CD8-positive, alpha-beta memory T cell (primary cell): Measurements from ENCODE around the gene SYT9. TPM values are rescaled to one million over a fixed set of nuclear protein-coding genes. Genes with fewer than 3 reads are reported as not detected.

Experiments
- CTCF ChIA-PET: fragments of 350-600 bp; sonication (Branson Sonifier 250); formaldehyde crosslinking; loops from one replicate; lab custom pipeline; 2021; ENCODE audit warnings: antibody characterized with exemption; lab: Charles Lee
- POLR2A ChIA-PET: fragments of 350-600 bp; sonication (Branson Sonifier 250); formaldehyde crosslinking; loops from one replicate; lab custom pipeline; 2021; ENCODE audit warnings: antibody characterized with exemption; lab: Charles Lee
- DNase-seq, 5 donors: peaks; one replicate each; pipeline versions ENCODE4 v3.0.0 to v3.0.0-alpha.2; 2020 to 2022; ENCODE audit warnings: mixed read lengths in 1 of 5
- H3K27ac ChIP-seq: one replicate; pipeline ENCODE4 v1.7.0; 2013; ENCODE audit warnings: low read depth, mild to moderate bottlenecking, low read length, moderate library complexity
- H3K27me3 ChIP-seq: 2 replicates; pipeline ENCODE4 v1.7.0; 2013; ENCODE audit warnings: low read length, mild to moderate bottlenecking; ENCODE audit not compliant: insufficient read depth, poor library complexity, severe bottlenecking
- H3K36me3 ChIP-seq: 2 replicates; pipeline ENCODE4 v1.7.0; 2013; ENCODE audit warnings: mild to moderate bottlenecking, low read length, moderate library complexity; ENCODE audit not compliant: insufficient read depth
- H3K4me1 ChIP-seq: 2 replicates; pipeline ENCODE4 v1.7.0; 2013; ENCODE audit warnings: mild to moderate bottlenecking, low read length, moderate library complexity; ENCODE audit not compliant: insufficient read depth
- H3K4me3 ChIP-seq: 2 replicates; pipeline ENCODE4 v1.7.0; 2013; ENCODE audit warnings: mild to moderate bottlenecking, low read length
- H3K9me3 ChIP-seq: 2 replicates; pipeline ENCODE4 v1.7.0; 2013; ENCODE audit warnings: mild to moderate bottlenecking, low read length
- H3K27ac Mint-ChIP-seq, 8 donors: one replicate each; pipeline ENCODE4 v1.8.0; 2020 to 2021; ENCODE audit warnings: mixed read lengths in 8 of 8, mild to moderate bottlenecking in 6 of 8, inconsistent platforms in 3 of 8, moderate library complexity in 3 of 8
- H3K27me3 Mint-ChIP-seq, 2 donors: one replicate each; pipeline ENCODE4 v1.8.0; 2020 to 2021; ENCODE audit warnings: mixed read lengths in 2 of 2, mild to moderate bottlenecking in 1 of 2, moderate library complexity in 1 of 2
- H3K36me3 Mint-ChIP-seq, 3 donors: one replicate each; pipeline ENCODE4 v1.8.0; 2020 to 2021; ENCODE audit warnings: mixed read lengths in 3 of 3, inconsistent platforms in 1 of 3, mild to moderate bottlenecking in 1 of 3
- H3K4me1 Mint-ChIP-seq, 3 donors: one replicate each; pipeline ENCODE4 v1.8.0; 2020 to 2021; ENCODE audit warnings: mixed read lengths in 3 of 3, inconsistent platforms in 1 of 3, mild to moderate bottlenecking in 1 of 3
- H3K4me3 Mint-ChIP-seq, 7 donors: one replicate each; pipeline ENCODE4 v1.8.0; 2020 to 2021; ENCODE audit warnings: mixed read lengths in 7 of 7, mild to moderate bottlenecking in 6 of 7, moderate library complexity in 4 of 7, inconsistent platforms in 2 of 7
- H3K9me3 Mint-ChIP-seq, 5 donors: one replicate each; pipeline ENCODE4 v1.8.0; 2020 to 2022; ENCODE audit warnings: mixed read lengths in 5 of 5, mild to moderate bottlenecking in 3 of 5, moderate library complexity in 2 of 5, inconsistent platforms in 1 of 5
- polyA plus RNA-seq: library from polyadenylated mRNA; unstranded; fragments of 300-500 nt; fragmentation: Illumina TruSeq; gene quantifications from one replicate; pipeline ENCODE4 v1.2.3, GENCODE V29; 2021
- total RNA-seq, 2 experiments: library from RNA; stranded (reverse); gene quantifications; one replicate each; pipeline ENCODE4 v1.2.3, GENCODE V29; 2021

The SYT9 gene
- total and polyA plus RNA-seq, 3 experiments from 2014 or later = not detected

DNA sequence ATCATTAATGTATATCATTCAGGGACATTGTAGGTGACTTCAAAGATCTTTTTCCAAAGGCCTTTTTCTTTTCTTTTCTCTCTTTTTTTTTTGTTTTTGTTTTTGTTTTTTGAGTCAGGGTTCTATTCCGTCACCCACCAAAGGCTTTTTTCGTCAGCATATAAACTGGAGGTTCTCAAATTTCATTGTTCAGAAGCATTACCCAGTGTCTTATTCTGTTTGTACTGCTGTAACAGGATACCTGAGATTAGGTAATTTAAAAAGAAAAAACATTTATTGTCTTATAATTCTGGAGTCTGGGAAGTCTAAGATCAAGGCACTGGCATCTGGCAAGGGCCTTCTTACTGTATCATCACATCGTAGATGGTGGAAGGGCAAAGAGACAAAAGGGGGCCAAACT is 6.4 kb upstream of the SYT9 start:
- no peaks in the 10 kb centered on the region for H3K4me1 Mint-ChIP-seq
- no peak overlapping the region for H3K27ac Mint-ChIP-seq
- DNase-seq = no peak
- no peak overlapping the region for H3K27ac ChIP-seq
- no peaks in the 10 kb centered on the region for H3K9me3 ChIP-seq
- CTCF ChIA-PET = no interaction called here
- H3K27me3 ChIP-seq = no peaks in the 10 kb centered on the region
- peaks cover 0 to 3% (median 0%) of the 10 kb centered on the region in 5 donors for H3K9me3 Mint-ChIP-seq
- no peaks in the 10 kb centered on the region for H3K36me3 ChIP-seq
- POLR2A ChIA-PET = no interaction called here
- H3K27me3 Mint-ChIP-seq = peaks cover 4 to 16% of the 10 kb centered on the region in 2 donors
- H3K4me3 Mint-ChIP-seq = no peak overlapping the region
- no peaks in the 10 kb centered on the region for H3K4me1 ChIP-seq
- no peak overlapping the region for H3K4me3 ChIP-seq
- H3K36me3 Mint-ChIP-seq = no peaks in the 10 kb centered on the region

- peaks cover 4 to 21% of the 10 kb centered on the region in 2 donors for H3K27me3 Mint-ChIP-seq
- H3K4me1 ChIP-seq = no peaks in the 10 kb centered on the region
- no peaks in the 10 kb centered on the region for H3K36me3 ChIP-seq
- peaks cover 0 to 3% (median 2%) of the 10 kb centered on the region in 5 donors for H3K9me3 Mint-ChIP-seq
- no peaks in the 10 kb centered on the region for H3K9me3 ChIP-seq
- ChIA-PET CTCF (no interaction called here), POLR2A (no interaction called here)
- H3K4me1 Mint-ChIP-seq = peaks cover 0 to 2% (median 0%) of the 10 kb centered on the region in 3 donors
- H3K27ac Mint-ChIP-seq = peak overlapping the region in 1 of 8 donors; percentile 16
- no peaks in the 10 kb centered on the region for H3K36me3 Mint-ChIP-seq
- no peak overlapping the region for H3K4me3 ChIP-seq
- H3K27me3 ChIP-seq = no peaks in the 10 kb centered on the region
- no peak overlapping the region for H3K27ac ChIP-seq
- DNase-seq = no peak
- H3K4me3 Mint-ChIP-seq = no peak overlapping the region
These were observed 5.5 kb upstream of the SYT9 start for GRCh38 chr11:7246179-7246578.

GRCh38 chr11:7250166-7250565 is 1.5 kb upstream of the SYT9 start:
- H3K4me3 ChIP-seq = no peak overlapping the region
- peaks cover 3% of the 10 kb centered on the region for H3K27me3 ChIP-seq
- no peaks in the 10 kb centered on the region for H3K9me3 ChIP-seq
- H3K27ac Mint-ChIP-seq = no peak overlapping the region
- DNase-seq = no peak
- ChIA-PET POLR2A (no interaction called here), CTCF (interaction anchor here (0.6 kb wide), 1 partner anchor 1208 kb away, joined by 4 read pairs; no protein-coding TSS in a partner anchor)
- H3K9me3 Mint-ChIP-seq = peaks cover 0 to 3% (median 2%) of the 10 kb centered on the region in 5 donors
- no peak overlapping the region for H3K27ac ChIP-seq
- H3K4me1 Mint-ChIP-seq = peaks cover 0 to 3% (median 3%) of the 10 kb centered on the region in 3 donors
- no peaks in the 10 kb centered on the region for H3K36me3 Mint-ChIP-seq
- H3K4me3 Mint-ChIP-seq = no peak overlapping the region
- no peaks in the 10 kb centered on the region for H3K36me3 ChIP-seq
- H3K27me3 Mint-ChIP-seq = peaks cover 14 to 43% of the 10 kb centered on the region in 2 donors
- H3K4me1 ChIP-seq = no peaks in the 10 kb centered on the region

DNA sequence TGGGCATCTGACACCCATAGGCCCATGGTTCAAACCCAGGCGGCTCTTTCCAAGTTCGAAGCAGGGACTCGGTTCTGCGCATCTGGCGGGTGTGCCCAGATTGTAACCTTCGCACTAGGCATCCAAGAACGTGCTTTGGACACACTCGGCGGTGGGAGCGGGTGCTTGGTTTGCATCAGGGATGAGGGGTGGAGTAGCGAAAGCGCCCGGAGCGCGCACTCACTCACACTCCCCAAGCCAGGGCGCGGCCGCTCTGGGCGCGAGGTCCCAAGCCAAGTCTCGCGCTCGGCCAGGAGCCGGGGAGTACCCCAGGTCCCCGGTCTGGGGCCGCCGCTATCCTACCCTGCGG is 243 bp upstream of the SYT9 start:
- peaks cover 16 to 51% of the 10 kb centered on the region in 2 donors for H3K27me3 Mint-ChIP-seq
- peaks cover 0 to 3% (median 3%) of the 10 kb centered on the region in 3 donors for H3K4me1 Mint-ChIP-seq
- DNase-seq = no peak
- Histone ChIP-seq H3K27ac (no peak overlapping the region), H3K4me3 (no peak overlapping the region), H3K27me3 (peaks cover 3% of the 10 kb centered on the region), H3K4me1 (no peaks in the 10 kb centered on the region), H3K9me3 (no peaks in the 10 kb centered on the region), H3K36me3 (no peaks in the 10 kb centered on the region)
- ChIA-PET POLR2A (no interaction called here), CTCF (no interaction called here)
- no peak overlapping the region for H3K4me3 Mint-ChIP-seq
- peaks cover 0 to 2% (median 0%) of the 10 kb centered on the region in 3 donors for H3K36me3 Mint-ChIP-seq
- peaks cover 0 to 3% (median 2%) of the 10 kb centered on the region in 5 donors for H3K9me3 Mint-ChIP-seq
- H3K27ac Mint-ChIP-seq = no peak overlapping the region

GRCh38 chr11:7252683-7253213 is 1.0 kb downstream of the SYT9 start:
- H3K9me3 ChIP-seq = no peaks in the 10 kb centered on the region
- Mint-ChIP-seq H3K27ac (no peak overlapping the region), H3K4me3 (no peak overlapping the region), H3K36me3 (peaks cover 0 to 2% (median 0%) of the 10 kb centered on the region in 3 donors), H3K9me3 (peaks cover 0 to 3% (median 2%) of the 10 kb centered on the region in 5 donors), H3K27me3 (peaks cover 19 to 55% of the 10 kb centered on the region in 2 donors), H3K4me1 (peaks cover 0 to 3% (median 3%) of the 10 kb centered on the region in 3 donors)
- ChIA-PET POLR2A (no interaction called here), CTCF (no interaction called here)
- no peaks in the 10 kb centered on the region for H3K4me1 ChIP-seq
- DNase-seq = peak in 1 of 5 donors; percentile 35
- H3K36me3 ChIP-seq = no peaks in the 10 kb centered on the region
- H3K4me3 ChIP-seq = no peak overlapping the region
- peaks cover 3% of the 10 kb centered on the region for H3K27me3 ChIP-seq
- no peak overlapping the region for H3K27ac ChIP-seq

DNA sequence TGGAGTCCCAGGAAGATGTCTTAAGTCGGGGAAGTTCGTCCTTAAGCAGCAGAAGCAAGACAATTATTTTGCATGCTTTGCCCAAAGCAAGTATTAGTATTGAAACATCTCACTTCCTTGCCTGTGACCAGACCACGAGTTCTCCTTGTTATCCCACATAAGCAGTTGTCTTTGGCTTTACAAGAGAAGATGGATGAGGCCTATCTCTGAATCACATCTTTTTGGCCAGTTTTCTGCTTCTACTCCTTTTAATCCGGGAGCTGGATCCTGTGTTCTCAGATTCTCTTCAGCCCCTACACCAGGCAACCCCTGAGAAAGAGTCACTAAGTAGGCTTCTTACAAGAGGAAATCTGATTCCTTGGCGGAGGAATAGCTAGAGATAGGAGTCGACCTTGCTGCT is 2.1 kb downstream of the SYT9 start:
- Mint-ChIP-seq H3K4me1 (peaks cover 0 to 3% (median 3%) of the 10 kb centered on the region in 3 donors), H3K4me3 (no peak overlapping the region), H3K27ac (no peak overlapping the region), H3K27me3 (peaks cover 19 to 56% of the 10 kb centered on the region in 2 donors), H3K9me3 (peaks cover 0 to 3% (median 0%) of the 10 kb centered on the region in 5 donors), H3K36me3 (peaks cover 0 to 2% (median 0%) of the 10 kb centered on the region in 3 donors)
- Histone ChIP-seq H3K27me3 (peaks cover 3% of the 10 kb centered on the region), H3K9me3 (no peaks in the 10 kb centered on the region), H3K4me1 (no peaks in the 10 kb centered on the region), H3K36me3 (no peaks in the 10 kb centered on the region), H3K27ac (no peak overlapping the region), H3K4me3 (no peak overlapping the region)
- no peak for DNase-seq
- ChIA-PET CTCF (no interaction called here), POLR2A (no interaction called here)

DNA sequence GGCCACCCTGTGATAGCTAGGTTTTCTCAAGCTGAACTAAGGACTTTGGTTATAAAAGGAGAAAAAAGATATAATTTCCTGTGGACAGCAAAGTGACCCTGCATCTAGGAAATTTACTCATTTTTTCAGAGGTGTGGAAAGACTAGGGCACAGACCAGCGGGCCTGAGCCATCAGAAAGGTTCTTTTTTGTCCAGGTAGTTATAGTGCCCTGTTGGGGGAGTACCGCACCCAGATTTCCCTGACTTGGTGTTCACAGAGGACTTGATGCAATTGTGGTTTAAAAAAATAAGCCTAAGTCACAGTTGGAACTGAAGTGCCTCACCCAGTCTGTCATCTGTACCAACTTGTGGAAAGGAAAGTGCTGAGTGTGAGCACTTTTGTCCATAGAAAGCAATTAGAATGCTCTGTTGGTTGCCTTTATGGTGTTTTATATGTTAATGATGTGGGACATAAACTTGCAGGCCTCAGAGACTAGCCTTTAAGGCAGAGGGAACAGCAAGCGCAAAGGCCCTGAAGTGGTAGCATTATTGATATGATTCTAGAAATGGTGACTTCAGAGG is 3.1 kb downstream of the SYT9 start:
- ChIA-PET POLR2A (no interaction called here), CTCF (no interaction called here)
- H3K4me3 Mint-ChIP-seq = no peak overlapping the region
- no peak overlapping the region for H3K27ac Mint-ChIP-seq
- peaks cover 0 to 3% (median 0%) of the 10 kb centered on the region in 5 donors for H3K9me3 Mint-ChIP-seq
- H3K4me1 Mint-ChIP-seq = peaks cover 0 to 3% (median 3%) of the 10 kb centered on the region in 3 donors
- H3K36me3 ChIP-seq = no peaks in the 10 kb centered on the region
- peaks cover 0 to 2% (median 0%) of the 10 kb centered on the region in 3 donors for H3K36me3 Mint-ChIP-seq
- H3K27me3 Mint-ChIP-seq = peaks cover 18 to 52% of the 10 kb centered on the region in 2 donors
- no peaks in the 10 kb centered on the region for H3K4me1 ChIP-seq
- H3K27me3 ChIP-seq = peaks cover 3% of the 10 kb centered on the region
- DNase-seq = no peak
- H3K9me3 ChIP-seq = no peaks in the 10 kb centered on the region
- no peak overlapping the region for H3K4me3 ChIP-seq
- H3K27ac ChIP-seq = no peak overlapping the region

GRCh38 chr11:7256943-7257342 is 5.2 kb downstream of the SYT9 start:
- H3K27ac Mint-ChIP-seq = no peak overlapping the region
- Histone ChIP-seq H3K36me3 (no peaks in the 10 kb centered on the region), H3K4me3 (no peak overlapping the region), H3K4me1 (no peaks in the 10 kb centered on the region), H3K27me3 (peaks cover 3% of the 10 kb centered on the region), H3K9me3 (no peaks in the 10 kb centered on the region), H3K27ac (no peak overlapping the region)
- no peak for DNase-seq
- POLR2A ChIA-PET = no interaction called here
- peaks cover 0 to 2% (median 0%) of the 10 kb centered on the region in 3 donors for H3K36me3 Mint-ChIP-seq
- peaks cover 0 to 3% (median 1%) of the 10 kb centered on the region in 3 donors for H3K4me1 Mint-ChIP-seq
- CTCF ChIA-PET = no interaction called here
- H3K27me3 Mint-ChIP-seq = peaks cover 14 to 51% of the 10 kb centered on the region in 2 donors
- H3K9me3 Mint-ChIP-seq = no peaks in the 10 kb centered on the region
- no peak overlapping the region for H3K4me3 Mint-ChIP-seq
